HCT116 (cell line): ENCODE data around the gene TBC1D1.

Source experiments
- EZH2 ChIP-seq: fragments of 200-600 bp; sonication (generic); IDR thresholded peaks from 2 replicates; pipeline ENCODE4 v1.6.1; 2017; ENCODE audit warnings: antibody characterized with exemption, mixed run types
- EZH2phosphoT487 ChIP-seq: fragments of 200-600 bp; IDR thresholded peaks from 2 replicates; pipeline ENCODE4 v1.6.1; 2018; ENCODE audit warnings: antibody characterized with exemption, borderline replicate concordance
- POLR2A ChIP-seq: IDR thresholded peaks from 2 replicates; pipeline ENCODE4 v1.7.0; 2011; ENCODE audit warnings: borderline replicate concordance; ENCODE audit not compliant: insufficient read depth, insufficient read length; ENCODE audit errors: extremely low read depth
- POLR2AphosphoS5 ChIP-seq: IDR thresholded peaks from 2 replicates; pipeline ENCODE4 v1.6.1; 2011; ENCODE audit warnings: mild to moderate bottlenecking, low read depth, low read length, moderate library complexity
- ZNF274 ChIP-seq: fragments of 200-500 bp; sonication (Bioruptor generic); IDR thresholded peaks from 2 replicates; pipeline ENCODE4 v1.6.1; 2014; ENCODE audit warnings: mild to moderate bottlenecking, low read depth, low read length, inconsistent platforms
- TF ChIP-seq, protein P1 (sequence below), 3 experiments: fragments of 200-600 bp in 1 of 3; sonication (generic) in 1 of 3; IDR thresholded peaks in 2 of 3; conservative IDR thresholded peaks in 1 of 3; 2 replicates each; pipeline ENCODE4 v1.5.1; 2012 to 2017; ENCODE audit warnings: low read depth in 2 of 3, low read length in 2 of 3, antibody characterized with exemption in 1 of 3, borderline replicate concordance in 1 of 3, control low read depth in 1 of 3, mild to moderate bottlenecking in 1 of 3, mixed read lengths in 1 of 3, mixed run types in 1 of 3, moderate library complexity in 1 of 3; ENCODE audit not compliant: insufficient read depth in 1 of 3

DNA sequence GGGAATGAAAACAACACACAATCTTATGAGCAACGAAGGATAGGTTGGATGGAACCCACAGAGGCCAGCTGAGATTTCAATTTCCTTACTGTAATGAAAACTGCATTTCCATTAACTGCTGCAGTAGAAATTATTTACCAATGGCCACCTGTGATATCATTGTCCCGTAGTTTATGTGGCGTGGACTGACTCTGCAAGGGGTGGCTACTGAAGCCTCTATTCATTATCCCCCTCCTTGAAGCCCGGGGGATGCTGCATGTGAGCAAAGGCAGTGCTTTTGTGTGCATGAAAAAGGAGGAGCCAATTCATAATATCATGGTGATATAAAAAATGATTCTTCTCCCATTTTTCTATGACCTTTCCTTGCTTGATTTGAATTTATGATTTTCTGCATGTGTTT is 277.1 kb downstream of the TBC1D1 start:
- TF ChIP-seq POLR2AphosphoS5 (no peak), POLR2A (no peak), EZH2phosphoT487 (no peak), ZNF274 (no peak), EZH2 (no peak)
- TF ChIP-seq, protein P1, sequence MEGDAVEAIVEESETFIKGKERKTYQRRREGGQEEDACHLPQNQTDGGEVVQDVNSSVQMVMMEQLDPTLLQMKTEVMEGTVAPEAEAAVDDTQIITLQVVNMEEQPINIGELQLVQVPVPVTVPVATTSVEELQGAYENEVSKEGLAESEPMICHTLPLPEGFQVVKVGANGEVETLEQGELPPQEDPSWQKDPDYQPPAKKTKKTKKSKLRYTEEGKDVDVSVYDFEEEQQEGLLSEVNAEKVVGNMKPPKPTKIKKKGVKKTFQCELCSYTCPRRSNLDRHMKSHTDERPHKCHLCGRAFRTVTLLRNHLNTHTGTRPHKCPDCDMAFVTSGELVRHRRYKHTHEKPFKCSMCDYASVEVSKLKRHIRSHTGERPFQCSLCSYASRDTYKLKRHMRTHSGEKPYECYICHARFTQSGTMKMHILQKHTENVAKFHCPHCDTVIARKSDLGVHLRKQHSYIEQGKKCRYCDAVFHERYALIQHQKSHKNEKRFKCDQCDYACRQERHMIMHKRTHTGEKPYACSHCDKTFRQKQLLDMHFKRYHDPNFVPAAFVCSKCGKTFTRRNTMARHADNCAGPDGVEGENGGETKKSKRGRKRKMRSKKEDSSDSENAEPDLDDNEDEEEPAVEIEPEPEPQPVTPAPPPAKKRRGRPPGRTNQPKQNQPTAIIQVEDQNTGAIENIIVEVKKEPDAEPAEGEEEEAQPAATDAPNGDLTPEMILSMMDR (IDR thresholded peaks at IDR 0.05 in 2 of 3, conservative IDR thresholded peaks at IDR 0.05 in 1 of 3; ENCODE audit: borderline replicate concordance in 1 of 3, insufficient read depth in 1 of 3, low read depth in 2 of 3, low read length in 2 of 3) = no peak
